Erythroblast (primary cell): Measurements from ENCODE around the gene BSCL2.

ENCODE experiments used
- DNase-seq, 2 experiments: peaks; one replicate each; lab custom pipeline; 2025; lab: John Stamatoyannopoulos, UW
- GATA1 ChIP-seq: IDR thresholded peaks from 2 replicates; pipeline ENCODE4 v1.6.1; 2011; ENCODE audit warnings: low read depth, mild to moderate bottlenecking, control low read depth, low read length, moderate library complexity
- POLR2A ChIP-seq: IDR thresholded peaks from 2 replicates; pipeline ENCODE4 v1.6.1; 2011; ENCODE audit warnings: mild to moderate bottlenecking, low read length

BSCL2 gene

GRCh38 chr11:62647609-62648005 is 59.6 kb downstream of the BSCL2 start:
- TF ChIP-seq GATA1 (no peak), POLR2A (no peak)
- DNase-seq = no peak

GRCh38 chr11:62646825-62647608 is 60.2 kb downstream of the BSCL2 start:
- DNase-seq = no peak
- TF ChIP-seq GATA1 (no peak), POLR2A (no peak)

DNA sequence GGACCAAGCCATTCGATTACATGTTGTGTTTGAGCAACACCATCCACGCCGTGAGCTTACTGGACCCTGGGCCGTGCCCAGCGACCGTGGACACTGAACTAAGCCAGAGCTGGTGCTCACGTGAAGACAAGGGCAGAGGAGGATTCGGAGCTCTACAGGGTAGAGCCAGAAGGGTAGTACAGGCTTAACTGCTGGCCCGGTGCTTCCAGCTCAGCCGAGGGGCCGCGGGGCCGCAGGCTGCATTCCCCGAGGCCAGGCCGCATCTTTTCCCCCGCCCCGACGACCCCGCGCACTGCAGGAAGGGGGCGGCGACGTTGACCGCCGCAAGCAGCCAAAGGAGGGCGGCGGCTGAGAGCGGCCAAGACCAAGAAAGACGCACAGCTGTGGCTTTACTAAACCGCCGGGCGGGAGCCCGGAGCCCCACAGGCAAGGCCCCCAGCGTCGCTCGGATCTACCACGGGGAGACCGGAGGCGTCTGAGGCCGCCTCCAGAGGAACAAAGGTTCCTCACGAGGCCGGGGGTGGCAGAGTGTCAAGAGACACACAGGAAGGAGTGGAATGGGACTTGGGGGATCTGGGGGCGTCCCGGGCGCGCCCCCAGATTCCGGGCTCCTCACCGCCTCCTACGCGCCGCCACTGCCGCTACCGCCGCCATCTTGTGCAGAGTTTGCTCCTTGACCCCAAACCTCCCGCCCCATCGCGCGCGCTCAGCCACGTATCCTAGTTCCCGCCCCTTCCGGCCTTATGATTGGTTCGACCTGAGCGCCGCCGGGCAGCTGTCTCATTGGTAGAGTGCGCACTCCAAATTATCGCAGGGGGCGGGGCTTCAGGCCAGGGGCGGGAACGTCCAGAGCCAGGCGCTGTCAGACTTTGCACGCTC is 61.0 kb downstream of the BSCL2 start, which contains the start of gene GANAB:
Gene GANAB (minus strand): TSS at position 668 of the 879 bp plus-strand sequence. CDS start 14 bp downstream, at position 654.
- peak; percentile 99 for DNase-seq
- no peak for TF ChIP-seq GATA1
- peak; percentile 88 for TF ChIP-seq POLR2A

DNA sequence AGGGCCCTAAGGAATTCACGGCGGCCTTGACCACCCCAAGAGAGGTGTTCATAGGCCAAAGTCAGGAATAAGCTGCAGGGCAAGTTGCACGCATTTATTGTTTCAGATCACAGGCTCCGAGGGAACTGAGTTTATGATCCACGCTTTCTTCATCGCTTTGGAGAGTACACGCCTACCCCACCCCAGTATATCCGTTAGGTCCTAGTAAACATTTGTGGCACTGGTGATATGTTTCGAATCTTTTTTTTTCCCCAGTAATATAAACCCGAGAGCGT is 61.6 kb downstream of the BSCL2 start:
- no peak for TF ChIP-seq GATA1
- TF ChIP-seq POLR2A = no peak
- DNase-seq = peak in 1 of 2 experiments; percentile 64

DNA sequence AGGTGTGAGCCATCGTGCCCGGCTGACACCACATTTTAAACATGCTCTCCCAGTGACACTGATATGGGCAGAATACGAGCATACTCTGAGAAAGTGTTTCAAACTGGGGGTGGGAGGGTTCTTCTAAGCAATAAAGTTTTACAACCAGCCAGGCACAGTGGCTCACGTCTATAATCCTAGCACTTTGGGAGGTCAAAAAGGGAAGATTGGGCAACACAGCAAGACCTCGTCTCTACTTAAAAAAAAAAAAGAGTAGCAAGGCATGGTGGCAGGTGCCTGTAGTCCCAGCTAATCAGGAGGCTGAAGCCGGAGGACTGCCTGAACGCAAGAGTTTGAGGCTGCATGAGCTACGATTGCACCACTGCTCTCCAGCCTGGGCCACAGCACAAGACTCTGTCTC is 63.0 kb downstream of the BSCL2 start:
- no peak for TF ChIP-seq POLR2A
- no peak for TF ChIP-seq GATA1
- no peak for DNase-seq
